Adrenal gland (tissue), 12 donors: Measurements from ENCODE around the gene GLI1. TPM values are rescaled to one million over a fixed set of nuclear protein-coding genes. Genes with fewer than 3 reads are reported as not detected.
A peak's percentile ranks its signal among the peaks of the same experiment; 100 is the strongest.

Experiments used
- DNase-seq, 7 donors: peaks; one replicate each; pipeline ENCODE4 v3.0.0-alpha.2; 2019 to 2020
- H3K27ac ChIP-seq, 5 donors: fragments of 200-600 bp; sonication (generic) in 4 of 5; 1 replicate in 3 of 5; 2 replicates in 2 of 5; pipeline versions ENCODE4 v1.5.1 to v1.8.0; 2016 to 2020; ENCODE audit warnings: mild to moderate bottlenecking in 1 of 5
- H3K27me3 ChIP-seq: fragments of 200-600 bp; 2 replicates; pipeline ENCODE4 v1.8.0; 2021
- H3K36me3 ChIP-seq, 2 donors: fragments of 200-600 bp; replicated peaks in 1 of 2; 1 replicate in 1 of 2; 2 replicates in 1 of 2; pipeline versions ENCODE4 v1.5.1 to v1.8.0; 2018 to 2022
- H3K4me1 ChIP-seq, 2 donors: fragments of 200-600 bp; replicated peaks in 1 of 2; 1 replicate in 1 of 2; 2 replicates in 1 of 2; pipeline versions ENCODE4 v1.5.1 to v1.8.0; 2018 to 2021
- H3K4me3 ChIP-seq, 4 donors: fragments of 200-600 bp; sonication (generic) in 3 of 4; one replicate each; pipeline ENCODE4 v1.5.1; 2016 to 2018
- H3K9me3 ChIP-seq, 3 donors: fragments of 200-600 bp; sonication (generic) in 1 of 3; replicated peaks in 1 of 3; 1 replicate in 2 of 3; 2 replicates in 1 of 3; pipeline versions ENCODE4 v1.5.1 to v1.8.0; 2016 to 2021
- POLR2A ChIP-seq, 2 donors: fragments of 450-650 bp; IDR thresholded peaks; one replicate each; pipeline ENCODE4 v1.6.1; 2017; ENCODE audit warnings: antibody characterized with exemption in 2 of 2, mild to moderate bottlenecking in 2 of 2, moderate library complexity in 1 of 2
- WGBS, 4 donors: extraction: QIAGEN DNeasy Blood & Tissue Kit in 2 of 4; methylation state at CpG; one replicate each; pipeline versions ENCODE4 v1.1.5 to v1.1.7; 2013 to 2017; 5-methylcytosine and 5-hydroxymethylcytosine counted together
- intact Hi-C, 2 donors: fragments of 100-400 bp; cut with DNase I; formaldehyde crosslinking; loops; one replicate each; pipeline versions ENCODE4 v1.14.1 to v1.15.0; 2022 to 2023
- polyA plus RNA-seq, 3 donors: library from polyadenylated mRNA; stranded (reverse); fragments of 200-250 nt in 2 of 3; fragments of 350-450 nt in 1 of 3; fragmentation: Illumina TruSeq in 1 of 3; extraction: RNeasy Lipid Tissue Mini Kit (QIAGEN cat#74804) in 1 of 3; gene quantifications; one replicate each; pipeline ENCODE4 v1.2.3, GENCODE V29; 2013 to 2014
- total RNA-seq, 9 donors: library from RNA; depleted of rRNA in 4 of 9; stranded (reverse); fragments of >200 nt in 4 of 9; fragments of 120-200 nt in 1 of 9; fragmentation: NEBNext Ultra II Directional in 1 of 9; extraction: Animal tissue kit (Norgen Biotek cat#: 25700) in 1 of 9; gene quantifications; one replicate each; pipeline versions ENCODE4 v1.1.0 to v1.2.4, GENCODE V29; 2013 to 2023
- TF ChIP-seq, protein P1 (sequence below), 6 experiments: fragments of 450-650 bp in 4 of 6; fragments of 200-600 bp in 2 of 6; sonication (generic) in 1 of 6; IDR thresholded peaks; 1 replicate in 5 of 6; 2 replicates in 1 of 6; pipeline versions ENCODE4 v1.5.1 to v1.8.0; 2016 to 2021; ENCODE audit warnings: antibody characterized with exemption in 6 of 6, mild to moderate bottlenecking in 2 of 6, moderate library complexity in 1 of 6
- donor health status: healthy with polysubstance abuse.
- donor health status: Bipolar disorder and iron deficiency.
- donor health status: DM: yes; HTN: yes; CAD: no.
- donor health status: DM: no; HTN: no; CAD: no.
- donor health status: DM: no; HTN: no; CAD: no.
- donor health status: DM: yes; HTN: yes; CAD: no.

GLI1 gene
- total and polyA plus RNA-seq, 12 donors: 0.30 to 7.2 (median 1.4) TPM

DNA sequence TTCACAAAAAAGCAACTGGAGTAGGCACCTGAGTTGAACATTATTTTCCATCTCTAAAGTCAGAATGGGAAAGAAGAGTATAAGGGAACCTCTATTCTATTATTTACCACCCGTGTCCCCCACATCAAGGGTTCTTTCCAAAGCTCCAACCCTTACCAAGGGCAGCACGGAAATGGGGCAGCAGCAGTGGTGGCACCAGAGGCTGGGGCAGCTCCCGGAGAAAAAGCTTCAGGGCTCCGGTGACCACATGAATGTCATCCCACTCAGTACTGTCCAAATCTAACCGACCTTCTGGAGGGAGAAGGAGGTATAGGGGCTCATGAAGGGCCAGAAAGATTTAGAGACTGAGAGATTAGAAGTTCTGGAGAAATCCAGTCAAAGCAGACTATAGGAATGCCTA, 14.3 kb downstream of the GLI1 start:
- 81 to 89% (median 85%) methylated on average over 5 of the region's 5 CpGs for WGBS, 4 donors
- Histone ChIP-seq H3K36me3 (no peaks in the 10 kb centered on the region), H3K27ac (no peak overlapping the region), H3K9me3 (no peaks in the 10 kb centered on the region), H3K27me3 (peaks cover 26% of the 10 kb centered on the region), H3K4me1 (peaks cover 11 to 14% of the 10 kb centered on the region in 2 donors), H3K4me3 (no peak overlapping the region)
- DNase-seq: no peak
- TF ChIP-seq, protein P1, sequence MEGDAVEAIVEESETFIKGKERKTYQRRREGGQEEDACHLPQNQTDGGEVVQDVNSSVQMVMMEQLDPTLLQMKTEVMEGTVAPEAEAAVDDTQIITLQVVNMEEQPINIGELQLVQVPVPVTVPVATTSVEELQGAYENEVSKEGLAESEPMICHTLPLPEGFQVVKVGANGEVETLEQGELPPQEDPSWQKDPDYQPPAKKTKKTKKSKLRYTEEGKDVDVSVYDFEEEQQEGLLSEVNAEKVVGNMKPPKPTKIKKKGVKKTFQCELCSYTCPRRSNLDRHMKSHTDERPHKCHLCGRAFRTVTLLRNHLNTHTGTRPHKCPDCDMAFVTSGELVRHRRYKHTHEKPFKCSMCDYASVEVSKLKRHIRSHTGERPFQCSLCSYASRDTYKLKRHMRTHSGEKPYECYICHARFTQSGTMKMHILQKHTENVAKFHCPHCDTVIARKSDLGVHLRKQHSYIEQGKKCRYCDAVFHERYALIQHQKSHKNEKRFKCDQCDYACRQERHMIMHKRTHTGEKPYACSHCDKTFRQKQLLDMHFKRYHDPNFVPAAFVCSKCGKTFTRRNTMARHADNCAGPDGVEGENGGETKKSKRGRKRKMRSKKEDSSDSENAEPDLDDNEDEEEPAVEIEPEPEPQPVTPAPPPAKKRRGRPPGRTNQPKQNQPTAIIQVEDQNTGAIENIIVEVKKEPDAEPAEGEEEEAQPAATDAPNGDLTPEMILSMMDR (IDR thresholded peaks at IDR 0.05): no peak
- TF ChIP-seq POLR2A (IDR thresholded peaks at IDR 0.05): no peak
- intact Hi-C loops: no loop called here

DNA sequence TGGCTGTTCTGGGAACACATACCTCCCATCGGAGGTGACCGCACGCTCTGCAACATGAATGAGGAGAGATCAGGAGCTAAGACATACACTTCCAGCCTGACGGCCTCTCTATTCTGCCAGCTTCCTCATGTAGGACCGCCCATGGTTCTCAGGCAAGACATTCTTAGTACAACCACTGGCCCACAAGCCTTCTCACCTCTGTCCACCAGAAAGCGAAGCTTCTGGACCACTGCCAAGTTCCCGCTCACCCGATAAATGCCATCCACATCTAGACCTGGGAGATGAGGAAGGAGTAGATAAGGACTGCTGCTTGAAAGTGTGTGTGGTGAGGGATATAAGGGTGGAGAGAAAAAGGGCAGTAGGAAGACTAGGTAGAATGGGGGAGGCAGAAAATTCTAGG, 14.8 kb downstream of the GLI1 start:
- no peak for DNase-seq
- Histone ChIP-seq H3K27me3 (peaks cover 26% of the 10 kb centered on the region), H3K4me1 (peaks cover 11 to 14% of the 10 kb centered on the region in 2 donors), H3K9me3 (no peaks in the 10 kb centered on the region), H3K36me3 (no peaks in the 10 kb centered on the region), H3K4me3 (no peak overlapping the region), H3K27ac (no peak overlapping the region)
- intact Hi-C loops: no loop called here
- TF ChIP-seq, protein P1 (IDR thresholded peaks at IDR 0.05): no peak
- TF ChIP-seq POLR2A (IDR thresholded peaks at IDR 0.05): no peak
- 69 to 75% (median 70%) methylated on average over 8 of the region's 8 CpGs for WGBS, 4 donors

DNA sequence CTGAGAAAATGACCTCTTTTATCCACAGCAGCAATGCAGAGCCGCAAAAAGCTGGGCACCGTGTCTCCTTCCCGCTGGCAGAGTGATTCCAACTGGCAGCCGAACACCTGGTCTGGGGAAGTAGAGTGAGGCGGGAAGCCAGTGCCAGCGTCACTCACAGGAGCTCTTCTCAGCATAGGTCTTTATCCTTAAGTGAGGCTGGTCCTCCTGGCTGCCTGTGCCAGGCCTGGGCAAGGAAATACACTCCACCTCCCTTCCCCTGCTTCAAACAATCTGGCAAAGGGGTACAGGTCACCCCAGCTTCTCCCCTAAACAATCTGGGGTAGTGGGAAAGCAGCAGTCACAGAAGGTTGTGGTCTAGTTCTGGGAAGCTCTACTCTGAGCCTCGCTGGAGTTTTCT, 15.3 kb downstream of the GLI1 start:
- WGBS, 4 donors: 52 to 72% (median 72%) methylated on average over 6 to 7 of the region's 7 CpGs
- DNase-seq: no peak
- Histone ChIP-seq H3K36me3 (no peaks in the 10 kb centered on the region), H3K4me1 (peaks cover 11 to 14% of the 10 kb centered on the region in 2 donors), H3K27ac (no peak overlapping the region), H3K4me3 (peak overlapping the region in 1 of 4 donors; percentile 49), H3K9me3 (no peaks in the 10 kb centered on the region), H3K27me3 (peaks cover 26% of the 10 kb centered on the region)
- intact Hi-C loops: no loop called here
- TF ChIP-seq, protein P1 (IDR thresholded peaks at IDR 0.05): no peak
- no peak for TF ChIP-seq POLR2A (IDR thresholded peaks at IDR 0.05)

DNA sequence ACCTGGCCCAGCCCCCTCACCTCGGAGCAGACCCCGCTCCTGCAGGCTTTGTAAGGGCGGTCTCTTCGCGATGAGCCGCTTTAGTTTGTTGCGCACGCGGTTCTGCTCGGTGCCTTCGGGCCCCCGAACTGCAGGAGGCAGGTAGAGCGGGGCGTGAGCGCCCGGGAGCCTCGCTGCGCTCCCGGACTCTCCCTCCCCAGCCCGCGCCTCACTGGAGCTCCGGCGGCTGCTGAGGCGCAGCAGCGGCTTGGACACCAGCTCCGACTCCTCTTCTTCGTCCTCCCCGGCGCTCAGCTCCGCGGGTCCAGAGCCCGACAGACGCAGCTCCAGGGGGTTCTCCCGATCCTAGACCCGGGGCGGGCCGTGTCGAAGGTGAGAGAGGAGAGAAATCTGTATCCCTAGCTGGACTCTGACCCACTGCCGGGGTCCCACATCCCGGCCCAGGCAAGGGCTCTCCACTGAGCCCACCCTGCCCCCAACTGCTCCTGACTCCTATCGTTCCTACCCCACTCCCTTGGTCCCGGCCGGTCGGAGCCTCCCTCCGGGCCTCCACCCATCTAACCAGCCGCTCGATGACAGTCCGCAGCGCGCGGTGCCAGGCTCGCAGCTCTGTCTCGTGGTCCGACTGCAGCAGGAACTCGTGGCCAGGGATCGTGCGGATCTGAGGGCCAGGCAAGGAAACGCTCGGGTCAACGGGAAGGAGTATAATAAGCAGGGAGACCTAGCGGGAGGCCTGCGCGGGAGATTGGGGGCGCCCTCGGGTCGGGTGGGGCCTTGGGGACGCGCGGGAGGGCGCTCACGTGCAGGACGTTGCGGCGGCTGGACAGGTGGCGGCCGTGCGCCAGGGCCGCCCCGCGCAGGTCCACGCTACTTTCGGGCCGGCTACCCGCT, 15.9 kb downstream of the GLI1 start:
- Histone ChIP-seq H3K27ac (no peak overlapping the region), H3K27me3 (peaks cover 26% of the 10 kb centered on the region), H3K36me3 (no peaks in the 10 kb centered on the region), H3K4me3 (peak overlapping the region in 2 of 4 donors; percentile 7 to 49), H3K9me3 (no peaks in the 10 kb centered on the region), H3K4me1 (peaks cover 11 to 14% of the 10 kb centered on the region in 2 donors)
- 9 to 20% (median 16%) methylated on average over 31 to 84 of the region's 84 CpGs for WGBS, 4 donors
- TF ChIP-seq POLR2A (IDR thresholded peaks at IDR 0.05): no peak
- TF ChIP-seq, protein P1 (IDR thresholded peaks at IDR 0.05): no peak
- peak in 5 of 7 donors; percentile 43 to 73 (median 59) for DNase-seq
- intact Hi-C loops: no loop called here
